HL-60/S4 treated with retinoic acid at 250 ng/mL for 4 days and 3 days (cell line): ENCODE data around the gene KIAA1328.
"Not testable (repeated sequence)": the region's sequence is repeated elsewhere in the genome, so short reads cannot be mapped to it uniquely, and the experiment has no call there.

ENCODE experiments used
- in situ Hi-C: fragments of 300-500 bp; cut with MboI; formaldehyde crosslinking; loops from 2 replicates; pipeline ENCODE4 v1.7.0; 2022; ENCODE audit warnings: low sequenced_read_pairs

KIAA1328 gene

DNA sequence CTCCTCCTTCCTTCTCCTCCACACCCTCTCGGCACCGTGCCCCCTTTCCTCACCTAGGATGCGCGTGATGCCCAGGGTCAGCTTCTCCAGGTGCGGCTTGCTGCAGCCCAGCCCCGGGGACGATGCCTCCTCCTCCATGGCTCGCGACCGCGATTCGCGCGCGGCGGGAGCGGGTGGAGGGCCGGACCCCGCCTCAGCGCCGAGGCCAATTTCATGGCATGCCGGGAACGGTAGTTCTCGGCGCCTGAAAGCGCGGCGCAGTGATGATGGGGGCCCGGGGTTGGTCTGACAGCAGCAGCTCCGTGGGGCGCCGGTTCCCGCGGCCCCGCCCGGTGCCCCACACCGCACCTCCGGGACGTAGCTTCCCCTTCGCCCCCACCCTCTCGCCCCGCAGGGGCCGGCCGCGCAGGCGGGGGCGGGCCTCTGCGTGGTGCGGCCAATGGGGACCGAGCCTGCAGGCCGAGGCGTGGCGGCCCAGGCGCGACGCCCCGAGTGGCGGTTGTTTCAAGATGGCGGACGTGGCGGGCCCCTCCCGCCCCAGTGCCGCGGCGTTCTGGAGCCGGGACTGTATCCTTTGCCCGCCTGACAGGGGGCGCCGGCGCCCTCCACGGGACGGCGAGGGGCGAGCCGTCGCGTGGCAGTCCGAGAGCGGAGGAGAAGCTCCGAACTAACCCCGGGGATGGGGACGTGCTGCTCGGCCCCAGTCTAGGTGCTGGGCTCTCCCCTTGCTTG is at the start of gene KIAA1328, which contains the start of gene TPGS2:
KIAA1328 (plus strand) TSS at position 498 of the 732 bp plus-strand sequence; CDS start at position 510, 12 bp downstream.
TPGS2 (minus strand) TSS at position 373 of the 732 bp plus-strand sequence; CDS start at position 138, 235 bp downstream.
- in situ Hi-C loops = no loop called here

DNA sequence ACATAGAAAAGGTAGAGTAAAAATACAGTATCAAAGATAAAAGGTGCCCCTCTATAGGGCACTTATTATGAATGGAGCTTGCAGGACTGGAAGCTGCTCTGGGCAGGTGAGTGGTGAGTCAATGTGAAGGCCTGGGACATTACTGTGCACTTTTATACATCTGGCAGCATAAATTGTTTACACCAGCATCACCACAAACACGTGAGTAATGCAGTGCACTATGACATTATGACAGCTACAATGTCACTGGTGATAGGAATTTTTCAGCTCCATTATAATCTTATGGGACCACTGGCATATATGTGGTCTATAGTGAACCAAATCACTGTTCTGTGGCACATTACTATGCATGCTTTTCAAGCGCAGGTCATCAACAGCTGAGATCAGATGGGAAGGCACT is 48.2 kb upstream of the KIAA1328 start:
- in situ Hi-C loops = no loop called here

DNA sequence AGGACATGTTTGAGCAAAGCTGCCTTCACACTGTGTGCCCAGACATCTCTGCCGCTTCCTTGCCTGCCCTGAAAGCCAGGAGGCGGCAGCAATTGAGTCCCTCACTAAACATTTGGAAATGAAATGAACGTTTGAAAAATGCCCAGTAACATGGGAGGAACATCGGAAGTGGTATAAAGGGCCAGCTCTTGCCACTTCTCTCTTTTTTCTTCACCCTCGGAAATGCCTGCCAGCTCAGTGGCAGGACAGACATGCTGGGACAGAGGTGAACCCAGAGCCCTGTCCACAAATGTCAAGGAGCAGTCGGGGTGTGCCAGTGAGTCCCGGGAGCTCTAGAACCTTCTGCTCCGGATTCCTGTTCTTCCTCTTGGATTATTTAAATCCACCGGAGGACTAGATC is 46.2 kb upstream of the KIAA1328 start:
- in situ Hi-C loops = no loop called here

DNA sequence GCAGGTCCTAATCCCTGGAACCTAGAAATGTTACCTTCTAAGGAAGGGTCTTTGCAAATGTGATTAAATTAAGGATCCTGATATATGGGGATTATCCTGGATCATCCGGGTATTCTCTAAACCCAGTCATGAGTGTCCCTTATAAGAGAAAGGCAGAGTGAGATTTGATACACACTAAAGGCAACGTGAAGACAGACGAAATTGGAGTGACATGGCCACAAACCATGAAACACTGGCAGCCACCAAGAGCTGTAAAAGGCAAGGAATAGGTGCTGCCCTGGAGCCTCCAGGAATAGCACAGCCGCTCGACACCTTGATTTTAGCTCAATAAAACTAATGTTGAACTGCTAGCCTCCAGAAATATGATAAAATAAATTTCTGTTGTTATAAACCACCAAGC is 45.1 kb upstream of the KIAA1328 start:
- in situ Hi-C loops = no loop called here

DNA sequence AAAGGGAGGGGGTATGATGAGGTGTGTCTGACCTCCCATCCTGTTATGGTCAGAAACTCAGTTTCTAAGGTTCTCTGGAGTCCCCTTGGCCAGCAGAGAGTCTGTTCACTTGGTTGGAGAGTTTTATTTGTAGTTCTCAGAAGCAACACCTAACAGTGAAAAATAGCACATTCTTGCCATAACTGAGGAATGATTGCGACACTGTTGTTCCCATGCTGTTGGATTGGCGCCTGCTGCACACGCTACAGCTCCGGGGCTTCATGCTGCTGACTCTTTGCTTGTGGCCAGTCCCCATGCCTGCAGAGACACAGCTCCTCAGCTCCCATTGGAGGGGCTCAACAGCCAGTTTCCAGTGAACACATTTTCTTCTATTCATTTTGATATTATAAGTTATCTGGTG is 42.2 kb upstream of the KIAA1328 start:
- in situ Hi-C loops = no loop called here

DNA sequence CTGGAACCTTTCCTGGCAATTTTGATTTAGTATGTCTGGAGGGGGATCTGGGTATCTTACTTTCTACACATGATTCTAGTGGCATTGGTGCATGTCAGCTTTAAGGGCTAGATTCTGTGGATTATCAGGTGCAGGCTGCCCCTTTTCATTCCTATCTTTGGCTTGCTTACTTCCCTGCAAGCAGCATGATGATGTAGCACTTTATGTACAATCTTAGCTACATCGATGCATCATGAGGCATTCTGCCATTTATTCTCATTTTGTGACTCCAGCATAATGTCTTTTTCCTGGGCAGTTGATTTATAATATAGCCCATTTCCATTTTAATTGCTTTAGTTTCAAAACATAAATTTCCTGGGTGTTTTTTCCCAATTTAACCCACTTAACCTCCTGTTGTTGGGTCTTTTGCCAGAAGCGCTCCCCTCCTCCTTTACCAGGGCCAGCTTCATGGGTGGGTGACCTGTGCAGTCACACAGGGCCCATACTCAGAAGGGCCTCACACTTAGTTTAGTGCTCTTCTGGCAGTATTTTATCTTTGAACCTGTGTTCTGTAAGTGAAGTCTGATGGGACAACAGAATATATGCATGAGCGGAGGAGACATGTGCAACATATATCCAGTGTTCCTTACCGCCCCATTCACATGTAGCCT is 36.2 kb upstream of the KIAA1328 start:
- in situ Hi-C loops = no loop called here

DNA sequence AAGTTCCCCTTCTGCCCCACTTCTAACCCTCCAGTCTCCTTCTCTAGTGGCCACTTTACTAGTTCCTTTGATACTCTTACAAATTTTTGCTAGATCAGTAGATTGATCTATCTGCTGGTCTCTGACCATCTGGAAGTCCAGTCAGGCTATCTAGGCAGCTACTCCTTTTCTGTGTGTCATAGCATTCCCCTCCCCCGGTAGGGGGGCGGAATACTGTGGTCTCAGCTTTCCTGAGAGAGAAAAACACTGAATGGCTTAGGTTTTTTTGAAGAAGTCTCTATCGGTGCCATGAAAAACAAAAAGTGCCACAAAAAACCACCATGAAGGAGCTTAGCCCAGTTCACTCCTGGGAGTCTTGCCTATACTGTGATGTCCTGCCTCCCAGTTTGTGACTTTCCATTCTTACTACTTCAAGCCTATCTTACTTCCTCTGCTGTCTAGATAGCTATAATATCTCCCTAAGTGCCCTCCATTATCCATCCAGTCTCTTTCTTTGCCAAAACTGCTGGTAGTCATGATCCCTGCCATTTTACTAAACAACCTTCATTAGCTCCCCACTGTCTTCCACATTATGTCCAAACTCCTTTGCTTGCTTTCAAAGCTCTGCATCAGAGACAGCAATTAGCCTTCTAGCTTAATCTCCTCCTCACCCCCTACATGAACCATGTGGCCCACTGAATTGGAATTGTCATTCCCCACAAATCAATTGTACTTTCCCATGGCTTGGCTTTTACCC is 30.0 kb upstream of the KIAA1328 start:
- in situ Hi-C loops = no loop called here

DNA sequence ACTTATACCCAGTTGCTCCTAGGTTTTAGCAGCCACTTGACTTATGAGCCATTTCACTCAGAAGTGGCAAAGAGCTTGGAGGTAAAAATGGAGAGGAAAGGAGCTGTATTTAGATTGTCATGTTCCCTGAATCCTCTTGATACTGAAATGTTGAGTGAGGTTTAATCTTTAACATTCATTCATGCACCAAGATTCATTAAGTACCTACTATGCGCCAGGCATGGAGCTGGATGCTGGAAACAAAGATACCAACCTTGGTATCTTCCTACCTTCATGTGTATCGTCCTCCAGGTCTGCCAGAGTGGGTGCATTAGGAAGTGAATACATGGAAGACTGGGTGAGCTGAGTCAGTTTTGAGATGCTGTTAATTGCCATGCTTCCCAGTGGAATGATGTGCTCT is 23.8 kb upstream of the KIAA1328 start:
- in situ Hi-C loops = no loop called here

DNA sequence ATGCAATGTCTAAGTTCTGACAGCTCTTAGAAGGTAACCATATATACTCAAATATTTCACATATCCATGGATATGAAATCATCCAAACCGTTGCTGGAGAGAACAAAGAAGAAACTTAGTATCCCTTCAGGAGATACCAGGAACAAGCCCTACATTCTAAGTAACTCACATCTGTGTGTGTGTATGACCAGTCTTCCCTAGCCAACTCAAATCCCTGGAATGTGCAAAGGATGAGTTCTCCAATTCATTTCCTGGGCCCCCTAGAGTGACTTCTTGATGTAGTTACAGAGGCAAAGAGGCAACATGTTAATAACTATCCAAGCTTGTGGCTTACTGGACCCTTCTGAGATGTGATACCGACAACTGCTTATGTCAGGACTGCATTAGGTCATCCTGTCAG is 20.2 kb upstream of the KIAA1328 start:
- in situ Hi-C loops = no loop called here

DNA sequence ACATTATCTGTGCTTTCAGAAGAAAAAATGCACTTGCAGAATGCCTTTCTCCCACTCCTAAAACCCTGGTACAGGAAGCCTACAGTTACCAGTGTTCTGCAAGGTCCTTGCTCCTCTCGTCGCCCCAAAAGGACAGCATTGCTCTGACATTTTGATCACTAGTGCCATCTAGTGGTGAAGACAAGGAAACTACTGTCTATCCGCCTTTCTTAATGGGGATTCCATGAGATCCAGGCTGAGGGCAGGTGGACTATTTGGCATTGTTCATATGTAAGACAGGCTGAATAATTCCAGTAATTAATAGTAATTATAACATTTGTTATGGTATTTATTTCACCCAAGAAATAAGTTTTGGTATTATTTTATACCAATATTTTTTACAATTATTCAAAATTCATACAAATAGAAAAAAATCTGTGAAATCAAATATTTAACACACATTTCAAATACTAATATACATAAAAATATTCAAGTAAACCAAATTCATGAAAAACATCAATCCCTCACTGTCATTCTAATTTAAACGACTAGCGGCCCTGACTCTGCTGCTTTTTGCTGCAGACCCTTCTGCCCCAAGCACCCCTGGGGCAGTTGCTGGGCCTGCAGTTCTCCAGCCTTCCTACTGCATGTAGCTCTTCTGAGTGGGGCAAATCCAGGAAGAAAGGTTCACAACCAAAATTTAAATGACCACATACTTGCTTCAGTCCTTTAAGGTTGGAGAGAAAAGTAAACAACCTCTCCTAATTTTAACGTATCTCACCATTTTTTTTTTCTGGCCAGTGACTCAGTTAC is 19.1 kb upstream of the KIAA1328 start:
- in situ Hi-C loops = no loop called here

DNA sequence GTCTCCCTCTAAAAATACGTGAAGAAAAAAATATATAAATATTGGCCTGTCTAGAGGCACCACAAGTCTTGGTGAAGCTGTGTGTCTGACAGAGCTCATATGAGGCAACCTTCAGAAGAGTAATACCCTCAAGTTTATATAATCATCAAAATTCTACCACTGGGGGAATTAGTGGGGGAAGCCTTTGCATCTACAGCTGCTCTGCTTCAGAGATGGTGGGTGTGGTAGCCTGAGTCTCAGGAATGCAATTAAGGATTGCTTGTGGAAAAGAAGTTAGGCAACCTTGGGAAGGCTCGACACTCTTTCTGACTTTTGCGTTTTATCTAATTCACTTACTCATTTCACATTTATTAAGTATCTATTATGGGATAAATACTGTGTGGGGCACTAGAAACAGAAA is 17.5 kb upstream of the KIAA1328 start:
- in situ Hi-C loops = no loop called here

DNA sequence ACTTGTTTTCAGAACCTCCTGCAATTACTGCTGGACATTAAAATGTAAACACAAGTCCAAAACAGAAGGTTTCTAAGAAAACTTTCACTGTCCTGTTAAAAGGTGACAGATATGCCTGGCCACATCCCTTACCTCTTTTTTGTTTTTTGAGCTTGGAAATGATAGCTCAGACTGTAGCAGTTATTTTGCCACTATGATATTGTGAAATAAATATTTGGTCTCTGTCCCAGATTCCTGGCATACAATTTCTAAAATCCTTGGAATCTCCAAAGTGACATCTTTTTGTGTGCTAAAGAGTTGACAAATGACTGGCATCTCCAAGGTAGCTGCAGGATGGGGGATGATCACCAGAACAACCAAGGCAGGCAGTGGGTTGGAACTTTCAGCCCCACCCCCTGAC is 17.0 kb upstream of the KIAA1328 start:
- in situ Hi-C loops = no loop called here

DNA sequence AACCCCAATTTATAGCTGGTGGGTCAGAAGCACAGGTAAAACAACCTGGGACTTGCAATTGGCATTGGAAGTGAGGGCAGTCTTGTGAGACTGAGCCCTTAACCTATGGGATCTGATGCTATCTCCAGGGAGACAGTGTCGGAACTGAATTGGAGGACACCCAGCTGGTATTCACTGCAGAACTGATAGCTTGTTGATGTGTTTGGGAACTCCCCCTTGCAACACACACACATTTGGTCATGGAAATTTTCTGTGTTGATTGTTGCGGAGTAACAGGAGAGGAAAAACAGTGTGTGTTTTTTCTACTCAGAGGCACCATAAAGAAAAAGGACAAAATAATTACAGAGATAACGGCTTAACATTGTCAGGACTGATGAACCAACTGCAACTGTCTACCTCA is 16.2 kb upstream of the KIAA1328 start:
- in situ Hi-C loops = no loop called here

DNA sequence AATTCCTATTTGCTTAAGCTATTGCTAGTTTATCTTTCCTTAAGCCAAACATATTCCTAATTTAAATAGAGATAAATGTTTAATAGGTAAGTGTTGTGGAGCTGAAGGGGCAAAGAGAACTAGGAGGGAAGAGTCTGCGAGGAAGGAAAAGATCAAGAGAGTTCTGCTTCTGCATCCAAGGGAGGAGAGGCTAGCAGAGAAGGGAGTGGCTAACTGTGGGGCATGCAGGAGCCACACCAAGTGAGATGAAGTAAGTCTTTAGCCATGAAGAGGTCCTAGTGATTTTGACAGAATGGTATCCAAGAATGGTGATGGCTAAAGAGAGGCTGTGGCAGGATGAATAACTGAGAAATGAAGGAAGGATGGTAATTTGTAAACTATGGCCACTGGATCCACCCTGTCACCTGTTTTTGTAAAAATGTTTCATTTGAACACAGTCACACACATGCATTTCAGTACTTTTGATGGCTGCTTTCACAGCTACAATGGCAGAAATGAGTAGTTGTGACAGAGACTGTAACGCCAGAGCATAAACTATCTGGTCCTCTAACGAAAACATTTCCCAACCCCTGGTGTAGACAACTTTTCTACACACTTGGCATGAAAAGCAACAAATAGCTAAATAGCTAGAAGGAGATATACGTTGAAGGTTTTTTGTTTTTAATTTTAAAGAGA is 15.7 kb upstream of the KIAA1328 start:
- in situ Hi-C loops = no loop called here

DNA sequence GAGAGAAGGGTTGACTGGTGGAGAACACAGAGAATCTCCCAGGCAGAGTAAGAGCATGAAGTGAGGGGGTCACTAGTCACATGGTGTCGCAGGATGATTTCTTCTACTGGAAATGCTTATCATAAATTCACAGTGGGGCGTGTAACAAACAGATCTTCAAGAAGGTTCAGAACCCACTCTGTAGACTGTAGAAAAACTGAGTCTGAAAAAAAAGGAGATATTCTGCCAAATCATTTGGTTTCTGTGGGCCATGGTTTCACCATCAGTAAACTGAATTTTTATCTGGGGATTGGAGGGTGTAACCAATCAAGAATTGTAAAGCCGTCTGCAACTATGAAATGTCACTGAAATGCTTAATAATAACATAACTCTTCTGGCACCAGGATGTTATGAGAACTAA is 15.1 kb upstream of the KIAA1328 start:
- in situ Hi-C loops = no loop called here

DNA sequence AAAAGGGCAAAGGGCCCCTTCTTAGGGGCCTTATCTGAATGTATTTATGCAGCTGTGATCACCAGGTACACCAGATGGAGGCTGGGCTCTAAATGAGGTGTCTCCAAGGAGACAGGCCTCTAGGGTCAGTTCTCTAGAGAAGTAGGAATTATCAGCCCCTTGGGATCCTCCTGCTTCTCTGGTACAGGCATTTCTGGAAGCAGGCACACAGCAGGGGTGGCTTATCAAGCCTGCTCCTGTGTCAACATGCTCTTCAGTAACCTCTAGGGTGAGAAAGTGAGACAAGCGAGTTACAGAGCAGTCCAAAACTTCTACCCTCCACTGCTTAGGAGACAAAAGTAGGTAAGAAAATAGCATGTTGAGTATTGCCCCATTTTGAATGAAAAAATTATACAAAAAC is 13.9 kb upstream of the KIAA1328 start:
- in situ Hi-C loops = no loop called here

DNA sequence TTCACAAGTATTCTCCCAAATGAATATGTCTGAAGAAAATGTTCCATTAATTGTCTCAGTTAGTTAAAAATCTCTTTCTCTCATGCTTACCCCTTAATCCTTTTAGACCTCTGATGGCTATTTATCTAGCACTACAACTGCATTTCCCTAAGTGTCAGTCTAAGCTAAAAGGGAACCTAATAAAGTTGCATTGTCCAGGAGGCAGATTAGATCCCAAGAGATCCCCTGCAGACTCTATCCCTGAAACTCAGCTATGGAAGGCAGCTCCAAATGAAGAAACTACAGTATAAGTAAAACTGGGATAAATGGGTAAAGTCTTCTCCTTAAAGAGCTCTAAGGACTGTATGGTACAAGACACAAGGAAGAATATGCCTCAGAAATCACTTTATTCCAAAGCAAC is 12.8 kb upstream of the KIAA1328 start:
- in situ Hi-C loops = not testable (repeated sequence)

DNA sequence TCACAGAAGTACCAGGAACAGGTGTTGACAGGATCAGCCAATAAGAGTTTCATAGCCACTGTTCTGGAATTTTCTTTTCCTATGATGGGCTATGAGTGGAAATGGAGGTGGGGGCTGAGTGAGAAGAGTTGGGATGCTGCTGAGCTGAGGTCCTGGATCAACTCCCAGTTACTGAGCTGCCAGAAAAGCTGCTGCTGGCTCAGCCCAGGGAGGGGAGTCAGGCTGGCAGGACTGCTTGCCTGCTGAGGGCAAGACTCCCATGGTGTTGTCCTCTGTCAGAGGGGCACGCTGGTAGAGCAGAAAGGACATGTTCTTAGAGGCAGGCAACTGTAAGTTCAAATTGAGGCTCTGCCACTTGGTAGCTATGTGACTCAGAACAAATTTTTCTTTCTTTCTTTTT is 11.9 kb upstream of the KIAA1328 start:
- in situ Hi-C loops = no loop called here

DNA sequence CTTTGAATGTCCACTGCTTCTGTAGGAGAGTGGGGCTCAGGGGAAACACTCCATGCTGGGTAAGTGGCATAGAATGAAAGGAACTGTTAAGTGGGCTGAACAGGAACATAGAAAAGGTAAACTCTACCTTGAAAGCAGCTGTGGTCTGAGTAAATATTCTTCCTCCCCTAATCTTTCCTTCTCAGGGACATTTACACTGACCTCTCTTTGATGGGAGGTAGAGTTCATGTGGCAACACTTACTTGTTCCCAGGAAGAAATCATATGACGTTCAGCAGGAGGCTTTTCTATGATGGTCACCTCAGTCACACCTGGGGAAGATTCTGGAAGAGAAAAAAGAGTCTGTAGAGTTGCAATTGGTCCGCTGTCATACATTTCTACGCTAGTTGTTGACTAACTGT is 10.3 kb upstream of the KIAA1328 start:
- in situ Hi-C loops = no loop called here

DNA sequence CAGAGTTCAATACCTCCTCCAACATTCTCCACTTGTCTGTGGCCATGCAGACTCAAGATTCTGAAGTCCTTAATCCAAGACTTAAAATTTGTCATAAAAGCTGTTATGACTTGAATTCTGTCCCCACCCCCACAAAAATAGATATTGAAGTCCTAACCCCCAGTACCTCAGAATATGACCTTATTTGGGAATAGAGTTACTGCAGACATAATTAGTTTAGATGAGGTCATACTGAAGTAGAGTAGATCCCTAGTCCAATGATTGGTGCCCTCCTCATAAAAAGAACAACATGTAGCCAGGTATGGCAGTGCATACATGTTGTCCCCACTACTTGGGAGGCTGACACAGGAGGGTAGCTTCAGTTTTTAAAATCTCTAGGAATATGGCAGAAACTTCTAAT is 9.3 kb upstream of the KIAA1328 start:
- in situ Hi-C loops = no loop called here

DNA sequence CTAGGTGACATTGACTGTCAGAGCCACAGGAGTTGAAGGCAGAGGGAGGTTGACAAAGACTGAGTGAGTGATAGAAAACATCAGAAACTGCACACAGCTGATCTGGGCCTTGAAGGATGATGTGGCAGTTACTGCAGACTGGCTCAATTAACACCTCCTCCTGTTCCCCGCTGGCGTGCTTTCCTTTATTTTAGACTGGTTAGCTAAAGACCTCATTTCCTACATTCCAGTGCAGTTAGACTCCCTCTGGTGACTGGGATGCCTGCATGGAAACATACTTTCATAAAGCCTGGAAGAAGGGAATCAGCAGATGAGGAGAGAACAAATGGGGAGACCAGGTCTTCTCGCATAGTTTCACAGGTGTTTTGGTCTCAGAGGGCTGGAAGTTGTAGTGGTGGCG is 7.2 kb upstream of the KIAA1328 start:
- in situ Hi-C loops = no loop called here
